Measurements from ENCODE around the gene SCARB2. TPM values are rescaled to one million over a fixed set of nuclear protein-coding genes. Genes with fewer than 3 reads are reported as not detected.

Gene SCARB2
- total and polyA plus RNA-seq, 2 donors (not counting 3 experiments of a cell fraction or from before 2014, with no cell fraction given) = 75.2 to 116 TPM

- TF ChIP-seq JUN (IDR thresholded peaks at IDR 0.05; ENCODE audit: borderline replicate concordance, insufficient read depth, insufficient read length, low read depth) = no peak
- TF ChIP-seq POLR2A (IDR thresholded peaks at IDR 0.05; ENCODE audit: low read depth, low read length) = no peak
- TF ChIP-seq FOS (IDR thresholded peaks at IDR 0.05; ENCODE audit: borderline replicate concordance, insufficient read depth, low read length) = no peak
- dilution Hi-C loops (cut with MboI; ENCODE audit: extremely low pct_ligation_motif_present, low sequenced_read_pairs) (no loop called here), intact Hi-C loops (cut with micrococcal nuclease) (loop anchor here (5.0 kb wide), 1 partner anchor 802 kb away; no protein-coding TSS in a partner anchor)
- Histone ChIP-seq H3K9me1 (replicated peaks; ENCODE audit: control insufficient read depth, extremely low read depth, insufficient read depth, low read length) (no peaks in the 10 kb centered on the region), H4K20me1 (replicated peaks; ENCODE audit: control insufficient read depth, extremely low read depth, insufficient read depth, low read length) (no peaks in the 10 kb centered on the region), H3K79me2 (ENCODE audit: control insufficient read depth, insufficient read depth, low read length) (peaks cover 66% of the 10 kb centered on the region), H3K27me3 (ENCODE audit: control insufficient read depth in 2 of 2, insufficient read depth in 2 of 2, low read length in 2 of 2) (no peaks in the 10 kb centered on the region), H3K9ac (replicated peaks; ENCODE audit: extremely low read depth, insufficient read depth, low read length) (no peak overlapping the region), H3K9me3 (replicated peaks; ENCODE audit: control insufficient read depth, insufficient read depth, low read length) (no peaks in the 10 kb centered on the region), H3K36me3 (ENCODE audit: control insufficient read depth in 2 of 2, extremely low read depth in 1 of 2, insufficient read depth in 2 of 2, low read length in 2 of 2) (no peaks in the 10 kb centered on the region), H3K4me1 (ENCODE audit: control insufficient read depth, extremely low read depth, insufficient read depth, low read length) (peaks cover 44% of the 10 kb centered on the region), H3K27ac (ENCODE audit: insufficient read depth, low read depth, low read length) (no peak overlapping the region), H3K4me2 (ENCODE audit: insufficient read depth, low read length) (peak overlapping the region; percentile 19), H3K4me3 (replicated peaks in 1 of 3; ENCODE audit: insufficient read depth in 1 of 3, low read depth in 1 of 3, low read length in 3 of 3) (no peak overlapping the region), H2AFZ (ENCODE audit: low read depth, low read length) (no peak overlapping the region)
- FAIRE-seq = no peak
- ChIA-PET CTCF (interaction anchor here (1.3 to 9.1 kb wide), 4 partner anchors 11 to 214 kb away, joined by 4 to 89 read pairs (median 12); no protein-coding TSS in a partner anchor), POLR2A (no interaction called here)
- no TSS peak for BruUV-seq (replicated peaks)
- DNase-seq (ENCODE audit: low read depth, low spot score) = no peak
Observed at GRCh38 chr4:76210452-76210851, 3.2 kb downstream of the SCARB2 start.

DNA sequence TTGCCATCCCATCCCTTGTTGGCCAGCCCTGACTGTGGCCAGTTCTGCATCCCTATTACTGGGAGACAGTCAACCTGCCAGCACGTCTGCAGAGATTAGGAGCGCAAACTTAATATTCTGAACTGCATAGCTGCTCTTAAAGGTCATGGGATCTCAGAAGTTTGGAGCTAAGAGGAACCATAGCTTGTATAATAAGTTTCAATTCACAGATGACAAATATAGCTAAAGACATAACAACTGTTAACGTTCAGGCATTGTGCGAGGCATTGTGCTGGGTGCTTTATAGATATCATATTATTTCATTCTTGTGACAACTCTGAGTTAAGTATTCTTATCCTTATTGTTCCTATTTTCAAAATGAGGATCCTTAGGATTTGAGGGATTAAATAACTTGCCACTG lies 3.7 kb downstream of the SCARB2 start:
- Histone ChIP-seq H3K4me2 (ENCODE audit: insufficient read depth, low read length) (no peak overlapping the region), H3K9ac (replicated peaks; ENCODE audit: extremely low read depth, insufficient read depth, low read length) (no peak overlapping the region), H3K9me1 (replicated peaks; ENCODE audit: control insufficient read depth, extremely low read depth, insufficient read depth, low read length) (no peaks in the 10 kb centered on the region), H3K4me3 (replicated peaks in 1 of 3; ENCODE audit: insufficient read depth in 1 of 3, low read depth in 1 of 3, low read length in 3 of 3) (no peak overlapping the region), H4K20me1 (replicated peaks; ENCODE audit: control insufficient read depth, extremely low read depth, insufficient read depth, low read length) (no peaks in the 10 kb centered on the region), H3K79me2 (ENCODE audit: control insufficient read depth, insufficient read depth, low read length) (peaks cover 70% of the 10 kb centered on the region), H3K27me3 (ENCODE audit: control insufficient read depth in 2 of 2, insufficient read depth in 2 of 2, low read length in 2 of 2) (no peaks in the 10 kb centered on the region), H3K4me1 (ENCODE audit: control insufficient read depth, extremely low read depth, insufficient read depth, low read length) (peaks cover 44% of the 10 kb centered on the region), H3K36me3 (ENCODE audit: control insufficient read depth in 2 of 2, extremely low read depth in 1 of 2, insufficient read depth in 2 of 2, low read length in 2 of 2) (no peaks in the 10 kb centered on the region), H3K27ac (ENCODE audit: insufficient read depth, low read depth, low read length) (no peak overlapping the region), H2AFZ (ENCODE audit: low read depth, low read length) (no peak overlapping the region), H3K9me3 (replicated peaks; ENCODE audit: control insufficient read depth, insufficient read depth, low read length) (no peaks in the 10 kb centered on the region)
- FAIRE-seq = no peak
- DNase-seq (ENCODE audit: low read depth, low spot score) = no peak
- dilution Hi-C loops (cut with MboI; ENCODE audit: extremely low pct_ligation_motif_present, low sequenced_read_pairs) (no loop called here), intact Hi-C loops (cut with micrococcal nuclease) (loop anchor here (5.0 kb wide), 1 partner anchor 802 kb away; no protein-coding TSS in a partner anchor)
- ChIA-PET POLR2A (no interaction called here), CTCF (interaction anchor here (2.2 to 9.1 kb wide), 3 partner anchors 10 to 168 kb away, joined by 7 to 89 read pairs (median 16); no protein-coding TSS in a partner anchor)
- BruUV-seq (replicated peaks) = no TSS peak
- TF ChIP-seq EZH2 (IDR thresholded peaks at IDR 0.05; ENCODE audit: borderline replicate concordance, low read depth, low read length, severe bottlenecking) (no peak), POLR2A (IDR thresholded peaks at IDR 0.05; ENCODE audit: low read depth, low read length) (no peak), FOS (IDR thresholded peaks at IDR 0.05; ENCODE audit: borderline replicate concordance, insufficient read depth, low read length) (no peak)
